Ishikawa (cell line): ENCODE measurements around the gene TIAM2.

Source experiments
- CEBPB ChIP-seq: IDR thresholded peaks from 2 replicates; pipeline ENCODE4 v1.6.1; 2012
- CREB1 ChIP-seq: IDR thresholded peaks from 2 replicates; pipeline ENCODE4 v1.6.1; 2012; ENCODE audit warnings: low read depth
- EGR1 ChIP-seq: IDR thresholded peaks from 2 replicates; pipeline ENCODE4 v1.6.1; 2012
- EP300 ChIP-seq: IDR thresholded peaks from 2 replicates; pipeline ENCODE4 v1.6.1; 2012; ENCODE audit warnings: borderline replicate concordance
- FOXM1 ChIP-seq: IDR thresholded peaks from 2 replicates; pipeline ENCODE4 v1.6.1; 2012; ENCODE audit warnings: low read depth, borderline replicate concordance
- MAX ChIP-seq: IDR thresholded peaks from 2 replicates; pipeline ENCODE4 v1.6.1; 2012
- NFIC ChIP-seq: IDR thresholded peaks from 2 replicates; pipeline ENCODE4 v1.6.1; 2012
- RAD21 ChIP-seq: IDR thresholded peaks from 2 replicates; pipeline ENCODE4 v1.6.1; 2012; ENCODE audit warnings: low read depth
- REST ChIP-seq: IDR thresholded peaks from 2 replicates; pipeline ENCODE4 v1.6.1; 2012; ENCODE audit warnings: low read depth, mild to moderate bottlenecking
- TAF1 ChIP-seq: IDR thresholded peaks from 2 replicates; pipeline ENCODE4 v1.6.1; 2012; ENCODE audit warnings: low read depth, mild to moderate bottlenecking
- TCF12 ChIP-seq: IDR thresholded peaks from 2 replicates; pipeline ENCODE4 v1.6.1; 2012; ENCODE audit warnings: low read depth
- TEAD4 ChIP-seq: IDR thresholded peaks from 2 replicates; pipeline ENCODE4 v1.6.1; 2012
- USF1 ChIP-seq: IDR thresholded peaks from 2 replicates; pipeline ENCODE4 v1.6.1; 2012
- YY1 ChIP-seq: IDR thresholded peaks from 2 replicates; pipeline ENCODE4 v1.6.1; 2012; ENCODE audit warnings: low read depth
- ZBTB7A ChIP-seq: IDR thresholded peaks from 2 replicates; pipeline ENCODE4 v1.6.1; 2012; ENCODE audit warnings: low read depth

The TIAM2 gene

GRCh38 chr6:155223646-155224451 is 228.7 kb downstream of the TIAM2 start:
- TF ChIP-seq MAX (no peak), NFIC (no peak), TEAD4 (no peak), RAD21 (no peak)

- TF ChIP-seq USF1 (no peak), REST (no peak), TAF1 (no peak), RAD21 (no peak), CEBPB (no peak)
These were observed 229.5 kb downstream of the TIAM2 start for GRCh38 chr6:155224618-155225017.

GRCh38 chr6:155227046-155227445 is 231.9 kb downstream of the TIAM2 start:
- TF ChIP-seq REST (no peak), EGR1 (no peak), ZBTB7A (no peak), MAX (no peak), USF1 (no peak), CEBPB (no peak), TEAD4 (no peak), NFIC (no peak), TAF1 (no peak), CREB1 (no peak), EP300 (no peak)

- no peak for TF ChIP-seq RAD21
- no peak for TF ChIP-seq NFIC
- no peak for TF ChIP-seq CEBPB
- TF ChIP-seq MAX, result no peak
- no peak for TF ChIP-seq TCF12
- no peak for TF ChIP-seq USF1
- no peak for TF ChIP-seq CREB1
- no peak for TF ChIP-seq YY1
These were observed 233.5 kb downstream of the TIAM2 start for GRCh38 chr6:155228546-155229166.

GRCh38 chr6:155232848-155233247 is 237.7 kb downstream of the TIAM2 start:
- TF ChIP-seq TEAD4, result no peak
- TF ChIP-seq NFIC, result no peak
- TF ChIP-seq YY1, result no peak
- no peak for TF ChIP-seq EP300
- no peak for TF ChIP-seq EGR1
- TF ChIP-seq USF1, result no peak
- TF ChIP-seq TCF12, result no peak
- no peak for TF ChIP-seq RAD21
- no peak for TF ChIP-seq FOXM1
- no peak for TF ChIP-seq ZBTB7A
- no peak for TF ChIP-seq REST
- no peak for TF ChIP-seq TAF1
- TF ChIP-seq MAX, result no peak
- no peak for TF ChIP-seq CREB1
